ENCODE results near the gene GJB4. TPM values are rescaled to one million over a fixed set of nuclear protein-coding genes. Genes with fewer than 3 reads are reported as not detected.

The GJB4 gene
- total RNA-seq, 1 donor from 2014 or later, result not detected

DNA sequence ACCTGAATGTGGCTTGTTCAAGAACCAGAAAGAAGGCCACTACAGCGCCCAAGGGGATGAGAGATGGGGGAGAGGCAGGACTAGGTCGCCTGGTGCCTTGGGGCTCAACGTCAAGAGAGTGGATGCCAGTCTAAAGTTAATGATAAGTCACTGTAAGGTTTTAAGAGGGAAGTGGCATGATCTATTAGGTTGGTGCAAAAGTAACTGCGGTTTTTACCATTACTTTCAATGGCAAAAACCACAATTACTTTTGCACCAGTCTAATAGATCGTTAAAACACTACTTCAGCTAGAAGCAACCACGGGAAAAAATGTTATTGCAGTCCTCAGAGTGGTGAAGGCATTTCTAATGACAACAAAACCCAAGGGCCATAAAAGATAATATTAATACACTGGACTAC, 18.8 kb downstream of the GJB4 start:
- Mint-ChIP-seq H3K36me3 (ENCODE audit: unreplicated experiment) (no peaks in the 10 kb centered on the region), H3K27ac (ENCODE audit: unreplicated experiment) (no peak overlapping the region), H3K9me3 (ENCODE audit: unreplicated experiment) (no peaks in the 10 kb centered on the region), H3K4me1 (ENCODE audit: unreplicated experiment) (peaks cover 4% of the 10 kb centered on the region), H3K27me3 (ENCODE audit: unreplicated experiment) (peaks cover 47% of the 10 kb centered on the region), H3K4me3 (ENCODE audit: unreplicated experiment) (no peak overlapping the region)
- TF ChIP-seq, protein P1, sequence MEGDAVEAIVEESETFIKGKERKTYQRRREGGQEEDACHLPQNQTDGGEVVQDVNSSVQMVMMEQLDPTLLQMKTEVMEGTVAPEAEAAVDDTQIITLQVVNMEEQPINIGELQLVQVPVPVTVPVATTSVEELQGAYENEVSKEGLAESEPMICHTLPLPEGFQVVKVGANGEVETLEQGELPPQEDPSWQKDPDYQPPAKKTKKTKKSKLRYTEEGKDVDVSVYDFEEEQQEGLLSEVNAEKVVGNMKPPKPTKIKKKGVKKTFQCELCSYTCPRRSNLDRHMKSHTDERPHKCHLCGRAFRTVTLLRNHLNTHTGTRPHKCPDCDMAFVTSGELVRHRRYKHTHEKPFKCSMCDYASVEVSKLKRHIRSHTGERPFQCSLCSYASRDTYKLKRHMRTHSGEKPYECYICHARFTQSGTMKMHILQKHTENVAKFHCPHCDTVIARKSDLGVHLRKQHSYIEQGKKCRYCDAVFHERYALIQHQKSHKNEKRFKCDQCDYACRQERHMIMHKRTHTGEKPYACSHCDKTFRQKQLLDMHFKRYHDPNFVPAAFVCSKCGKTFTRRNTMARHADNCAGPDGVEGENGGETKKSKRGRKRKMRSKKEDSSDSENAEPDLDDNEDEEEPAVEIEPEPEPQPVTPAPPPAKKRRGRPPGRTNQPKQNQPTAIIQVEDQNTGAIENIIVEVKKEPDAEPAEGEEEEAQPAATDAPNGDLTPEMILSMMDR (IDR thresholded peaks at IDR 0.05), result no peak
- DNase-seq (ENCODE audit: extremely low spot score, unreplicated experiment), result no peak

DNA sequence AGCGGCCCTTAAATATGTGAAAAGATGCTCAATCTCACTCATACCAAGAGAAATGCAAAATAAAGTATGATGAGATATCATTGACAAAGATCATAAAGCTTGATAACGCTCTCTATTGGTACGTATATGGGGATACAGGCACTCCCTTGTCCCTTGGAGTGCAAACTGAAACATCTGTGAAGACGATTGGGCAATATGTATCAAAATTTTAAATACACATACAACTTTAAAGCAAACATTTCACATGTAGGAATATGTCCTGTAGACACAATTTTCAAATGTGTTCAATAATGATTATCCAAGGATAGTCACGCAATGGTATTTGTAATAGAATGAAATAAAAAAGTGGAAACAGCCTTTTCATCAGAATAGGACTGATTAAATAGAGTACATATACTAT, 19.5 kb downstream of the GJB4 start:
- no peak for DNase-seq (ENCODE audit: extremely low spot score, unreplicated experiment)
- Mint-ChIP-seq H3K4me3 (ENCODE audit: unreplicated experiment) (no peak overlapping the region), H3K9me3 (ENCODE audit: unreplicated experiment) (no peaks in the 10 kb centered on the region), H3K27ac (ENCODE audit: unreplicated experiment) (no peak overlapping the region), H3K27me3 (ENCODE audit: unreplicated experiment) (peaks cover 49% of the 10 kb centered on the region), H3K4me1 (ENCODE audit: unreplicated experiment) (peaks cover 4% of the 10 kb centered on the region), H3K36me3 (ENCODE audit: unreplicated experiment) (no peaks in the 10 kb centered on the region)
- TF ChIP-seq, protein P1 (IDR thresholded peaks at IDR 0.05), result no peak

DNA sequence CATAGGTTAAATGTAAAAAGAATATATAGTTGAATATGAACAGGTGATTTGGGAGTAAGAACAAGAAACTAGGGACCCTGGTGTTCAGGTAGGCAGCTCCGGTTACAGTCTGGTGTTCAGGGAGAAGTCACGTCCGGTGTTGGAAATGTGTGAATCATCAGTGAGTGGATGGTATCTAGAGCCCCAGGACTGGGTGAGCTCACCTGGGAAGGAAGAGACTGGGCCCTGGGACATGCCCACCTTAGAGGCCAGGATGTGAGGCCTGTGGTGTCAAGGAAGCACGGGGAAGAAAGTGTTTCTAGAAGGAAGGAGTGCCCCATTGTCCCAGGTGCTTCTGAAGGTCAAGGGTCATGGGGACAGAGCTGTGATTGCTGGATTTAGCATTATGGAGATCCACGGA, 20.0 kb downstream of the GJB4 start:
- Mint-ChIP-seq H3K36me3 (ENCODE audit: unreplicated experiment) (no peaks in the 10 kb centered on the region), H3K9me3 (ENCODE audit: unreplicated experiment) (no peaks in the 10 kb centered on the region), H3K27me3 (ENCODE audit: unreplicated experiment) (peaks cover 49% of the 10 kb centered on the region), H3K4me3 (ENCODE audit: unreplicated experiment) (no peak overlapping the region), H3K4me1 (ENCODE audit: unreplicated experiment) (peaks cover 4% of the 10 kb centered on the region), H3K27ac (ENCODE audit: unreplicated experiment) (no peak overlapping the region)
- DNase-seq (ENCODE audit: extremely low spot score, unreplicated experiment), result no peak
- TF ChIP-seq, protein P1 (IDR thresholded peaks at IDR 0.05), result no peak

DNA sequence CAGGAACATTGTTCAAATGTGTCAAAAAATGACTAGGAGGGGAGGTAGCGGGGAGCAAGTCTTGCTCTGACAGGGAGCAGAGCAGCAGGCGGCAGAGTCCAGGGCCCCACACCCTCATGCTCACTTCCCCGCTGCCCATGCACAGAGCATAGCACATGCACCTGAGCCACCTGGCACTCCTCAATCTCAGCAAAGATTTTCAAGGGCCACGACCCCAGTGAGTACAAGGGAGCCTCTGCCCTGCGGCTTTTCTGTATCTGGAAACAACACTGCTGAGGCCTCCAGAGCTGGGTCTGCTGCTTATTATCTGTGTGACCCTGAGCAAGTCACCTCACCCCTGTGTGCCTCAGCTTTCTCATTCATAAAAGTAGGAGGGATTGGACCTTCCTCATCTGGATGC, 20.4 kb downstream of the GJB4 start:
- TF ChIP-seq, protein P1 (IDR thresholded peaks at IDR 0.05), result no peak
- H3K27me3 Mint-ChIP-seq (ENCODE audit: unreplicated experiment), result peaks cover 49% of the 10 kb centered on the region

DNA sequence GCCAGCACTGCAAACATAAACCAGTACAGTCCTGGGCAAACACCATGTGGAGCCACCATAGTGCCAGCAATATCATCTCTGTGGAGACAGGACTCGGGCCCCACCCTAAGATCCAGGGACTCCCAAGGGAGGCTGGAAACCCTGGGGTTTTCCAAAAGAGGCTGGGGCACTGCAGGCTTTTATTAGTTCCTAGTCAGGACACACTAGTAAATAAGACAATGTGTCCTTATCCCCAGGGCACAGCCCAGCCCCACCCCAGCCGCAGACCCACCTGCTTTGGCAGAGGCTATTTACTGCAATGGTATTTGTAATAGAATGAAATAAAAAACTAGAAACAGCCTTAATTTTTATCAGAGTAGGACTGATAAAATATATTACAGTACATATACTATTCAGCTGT, 21.0 kb downstream of the GJB4 start:
- Mint-ChIP-seq H3K9me3 (ENCODE audit: unreplicated experiment) (no peaks in the 10 kb centered on the region), H3K4me1 (ENCODE audit: unreplicated experiment) (peaks cover 4% of the 10 kb centered on the region), H3K27me3 (ENCODE audit: unreplicated experiment) (peaks cover 49% of the 10 kb centered on the region), H3K4me3 (ENCODE audit: unreplicated experiment) (no peak overlapping the region), H3K36me3 (ENCODE audit: unreplicated experiment) (no peaks in the 10 kb centered on the region), H3K27ac (ENCODE audit: unreplicated experiment) (no peak overlapping the region)
- TF ChIP-seq, protein P1 (IDR thresholded peaks at IDR 0.05), result no peak
- no peak for DNase-seq (ENCODE audit: extremely low spot score, unreplicated experiment)

More for the DNA sequence above, 20.4 kb downstream of the GJB4 start:
- Mint-ChIP-seq H3K4me3 (ENCODE audit: unreplicated experiment) (no peak overlapping the region), H3K4me1 (ENCODE audit: unreplicated experiment) (peaks cover 4% of the 10 kb centered on the region), H3K27ac (ENCODE audit: unreplicated experiment) (no peak overlapping the region), H3K36me3 (ENCODE audit: unreplicated experiment) (no peaks in the 10 kb centered on the region), H3K9me3 (ENCODE audit: unreplicated experiment) (no peaks in the 10 kb centered on the region)
- DNase-seq (ENCODE audit: extremely low spot score, unreplicated experiment), result no peak
